ENCODE measurements around the gene ANO5.
"Not testable (repeated sequence)": the region's sequence is repeated elsewhere in the genome, so short reads cannot be mapped to it uniquely, and the experiment has no call there.

The ANO5 gene

DNA sequence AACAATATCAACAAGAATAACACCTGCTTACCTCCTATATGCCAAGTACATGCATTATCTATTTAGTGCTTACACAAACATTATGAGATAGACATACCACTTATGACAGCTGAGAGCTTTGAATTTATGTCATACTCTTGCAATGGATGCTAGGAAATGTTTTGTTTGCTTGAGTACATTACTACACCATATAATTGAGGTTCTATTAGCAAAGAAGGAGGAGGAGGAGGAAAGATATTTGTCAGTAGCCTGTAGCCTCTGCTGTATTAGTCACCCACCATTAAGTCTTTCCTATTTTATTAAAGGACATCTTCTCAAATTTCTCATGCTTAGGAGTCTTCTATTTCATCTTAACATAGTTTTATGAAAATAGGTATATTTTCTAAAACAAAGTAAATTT, 6.4 kb downstream of the ANO5 start:
- FAIRE-seq = no peak

DNA sequence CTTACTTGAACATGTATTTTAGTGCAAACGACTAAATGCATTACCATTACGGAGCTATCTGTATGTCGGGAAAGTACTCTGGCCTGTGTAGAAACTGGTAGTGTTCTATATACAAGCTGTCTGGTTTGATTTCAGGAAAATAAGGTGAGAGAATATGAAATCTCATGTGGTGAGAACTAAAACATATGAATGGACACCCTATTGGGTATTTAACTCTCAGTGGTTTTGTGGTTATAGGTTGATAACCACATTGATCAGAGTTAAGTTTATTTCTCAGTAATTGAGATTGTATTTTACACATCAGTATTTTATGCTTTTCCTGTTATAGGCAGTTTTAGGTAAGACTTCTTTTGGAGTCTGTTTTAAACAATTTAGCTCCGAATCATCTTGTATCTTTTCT, 10.4 kb downstream of the ANO5 start:
- FAIRE-seq = no peak

DNA sequence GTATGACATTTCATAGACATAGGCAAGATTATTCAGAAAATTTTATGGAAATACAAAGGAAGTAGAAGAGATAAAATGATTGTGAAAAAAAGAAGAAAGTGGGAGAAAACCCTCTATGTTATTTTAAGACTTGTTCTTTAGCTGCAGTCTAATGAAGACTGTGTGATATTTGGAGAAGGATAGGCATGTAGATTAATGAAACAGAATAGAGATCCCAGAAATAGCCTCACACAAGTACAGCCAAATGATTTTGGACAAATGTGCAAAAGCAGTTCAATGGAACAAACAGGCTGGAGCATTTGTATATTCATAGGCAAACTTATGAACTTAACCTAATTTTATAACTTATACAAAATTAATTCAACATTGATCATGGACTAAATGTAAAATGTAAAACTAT, 14.3 kb downstream of the ANO5 start:
- no peak for FAIRE-seq

DNA sequence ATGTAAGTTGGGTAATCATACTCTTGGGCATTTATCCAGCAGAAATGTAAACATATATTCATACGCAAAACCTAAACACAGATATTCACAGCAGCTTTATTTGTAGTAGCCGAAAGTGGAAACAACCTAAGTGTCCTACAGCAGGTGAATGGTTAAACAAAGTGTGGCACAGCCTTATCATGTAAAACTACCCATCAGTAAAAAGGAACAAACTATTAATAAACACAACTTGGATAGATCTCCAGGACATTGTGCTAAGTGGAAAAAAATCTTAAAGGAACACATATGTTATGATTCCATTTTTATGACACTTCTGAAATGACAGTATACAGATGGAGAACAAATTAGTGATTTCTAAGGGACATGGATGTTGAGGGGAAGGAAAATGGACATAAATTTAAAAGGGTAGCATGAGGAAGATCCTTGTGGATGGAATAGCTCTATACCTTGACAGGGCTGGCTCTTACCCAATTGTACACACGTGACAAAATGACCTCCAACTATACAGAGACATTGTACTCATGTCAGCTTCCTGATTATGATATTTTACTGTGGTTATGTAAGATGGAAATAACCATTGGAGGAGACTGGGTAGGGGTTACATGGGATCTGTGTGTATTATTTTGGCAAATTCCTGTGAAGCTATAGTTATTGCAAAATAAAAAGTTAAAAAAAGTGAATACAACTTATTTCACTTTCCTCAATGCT, 15.4 kb downstream of the ANO5 start:
- FAIRE-seq = no peak

DNA sequence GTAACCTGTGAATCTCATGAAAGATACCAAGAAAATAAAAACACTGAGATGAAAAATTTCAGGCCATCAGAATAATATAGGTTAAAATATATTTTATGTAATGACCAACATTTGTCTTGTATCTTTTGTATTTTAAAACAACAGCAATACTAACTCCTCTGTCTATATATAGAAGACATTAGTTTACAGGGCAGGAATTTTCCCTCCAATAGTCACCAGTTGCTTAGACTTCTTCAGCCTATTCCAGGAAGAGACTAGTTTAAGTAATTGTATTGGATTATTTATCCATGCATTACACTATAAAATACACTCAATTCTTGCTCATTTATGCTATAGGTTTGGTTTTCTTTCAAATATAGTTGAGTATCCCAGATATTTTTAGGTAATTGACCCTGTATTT, 24.1 kb downstream of the ANO5 start:
- FAIRE-seq = no peak

DNA sequence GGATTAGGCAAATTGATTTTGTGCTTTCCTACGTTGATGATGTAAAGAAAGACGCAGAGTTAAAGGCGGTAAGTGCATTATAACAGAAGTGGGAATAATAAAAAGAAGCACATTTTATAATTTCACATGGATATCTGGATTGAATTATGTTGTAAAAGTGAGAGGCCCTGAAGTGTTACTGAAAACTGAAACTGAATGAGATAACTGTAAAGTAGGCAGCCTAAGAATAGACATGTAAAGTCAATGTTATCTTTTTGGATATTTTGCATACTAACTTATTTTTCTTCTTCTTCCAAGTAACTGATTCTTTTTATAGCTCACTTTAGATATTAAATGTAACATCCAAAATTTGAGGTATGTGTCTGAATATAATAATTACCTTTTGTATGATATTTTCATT, 28.3 kb downstream of the ANO5 start:
- no peak for FAIRE-seq

DNA sequence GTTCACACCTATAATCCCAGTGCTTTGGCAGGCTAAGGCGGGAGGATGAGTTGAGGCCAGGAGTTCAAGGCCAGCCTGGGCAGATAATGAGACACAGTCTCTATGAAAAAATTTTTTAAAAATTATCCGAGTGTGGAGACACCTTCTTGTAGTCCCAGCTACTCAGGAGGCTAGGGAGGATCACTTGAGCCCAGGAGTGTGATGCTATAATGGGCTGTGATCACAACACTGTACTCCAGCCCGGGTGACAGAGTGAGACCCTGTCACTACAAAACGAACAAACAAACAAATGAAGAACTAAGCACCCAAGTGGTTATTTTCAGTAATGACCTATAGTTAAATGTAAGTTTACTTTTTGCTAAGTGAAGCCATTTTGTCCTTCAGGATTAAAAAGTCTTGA, 32.3 kb downstream of the ANO5 start:
- no peak for FAIRE-seq

DNA sequence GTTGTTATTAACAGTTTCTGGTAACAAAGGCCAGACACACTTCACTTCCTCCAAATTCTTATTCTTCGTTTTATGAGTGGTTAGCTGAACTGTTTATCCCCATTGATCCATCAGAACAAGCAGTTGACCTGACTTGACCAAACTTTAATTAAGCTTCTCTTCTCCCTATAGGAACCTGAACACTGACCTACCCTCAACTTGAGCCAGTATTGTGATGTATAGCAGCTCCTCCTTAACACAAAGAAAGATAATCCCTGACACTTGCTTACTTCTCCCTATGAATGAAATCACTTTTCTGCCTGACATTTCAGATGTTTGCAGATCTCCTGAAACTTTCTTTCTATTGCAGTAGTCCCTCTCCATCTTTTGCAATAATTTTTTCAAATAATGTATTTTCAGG, 41.9 kb downstream of the ANO5 start:
- no peak for FAIRE-seq

DNA sequence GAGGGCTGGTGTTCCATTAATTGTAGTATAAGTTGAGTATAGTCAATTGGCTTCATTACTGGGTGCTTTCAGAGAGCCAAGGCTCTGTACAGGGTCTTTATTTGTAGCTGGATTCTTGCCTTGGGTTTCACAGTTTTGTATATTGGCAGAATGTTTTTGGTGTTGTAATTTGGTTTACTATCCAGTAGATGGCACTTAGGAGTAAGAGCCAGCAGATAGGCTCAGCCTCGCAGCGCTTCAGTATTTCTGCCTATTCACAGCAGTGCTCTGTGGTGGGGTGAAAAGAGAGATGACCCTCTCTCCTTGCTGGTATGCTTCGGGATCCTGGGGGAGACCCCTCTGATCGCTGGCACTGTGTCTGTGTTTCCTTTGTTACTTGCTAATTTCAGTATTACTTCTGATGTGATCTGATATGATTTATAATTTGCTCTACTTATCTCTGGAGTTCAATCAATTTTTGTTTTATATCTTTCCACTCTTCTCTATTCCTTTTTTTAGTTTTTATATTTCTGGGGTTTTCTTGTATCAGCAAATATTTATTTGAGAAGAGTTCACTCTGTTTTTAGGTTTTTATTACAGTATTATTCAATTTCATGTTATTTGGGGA, 52.2 kb downstream of the ANO5 start:
- FAIRE-seq = no peak

DNA sequence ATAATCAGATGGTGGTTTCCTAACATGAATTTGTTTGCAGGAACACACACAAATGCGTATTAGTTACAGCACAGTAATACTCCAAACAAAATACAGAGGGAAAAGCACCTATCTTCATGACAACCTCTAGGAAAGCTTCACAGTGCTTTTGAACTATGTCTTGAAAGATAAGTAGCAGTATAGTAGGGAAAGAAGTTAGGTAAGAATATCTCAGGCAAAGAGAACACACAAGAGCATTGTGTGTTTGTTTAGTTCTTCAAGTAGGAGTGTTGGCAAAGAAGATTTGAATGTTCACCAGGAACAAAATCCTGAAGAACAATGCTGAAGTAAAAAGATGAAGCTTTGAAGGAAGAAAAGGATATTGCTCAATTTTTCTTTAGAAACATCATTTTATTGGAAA, 54.1 kb downstream of the ANO5 start:
- no peak for FAIRE-seq

DNA sequence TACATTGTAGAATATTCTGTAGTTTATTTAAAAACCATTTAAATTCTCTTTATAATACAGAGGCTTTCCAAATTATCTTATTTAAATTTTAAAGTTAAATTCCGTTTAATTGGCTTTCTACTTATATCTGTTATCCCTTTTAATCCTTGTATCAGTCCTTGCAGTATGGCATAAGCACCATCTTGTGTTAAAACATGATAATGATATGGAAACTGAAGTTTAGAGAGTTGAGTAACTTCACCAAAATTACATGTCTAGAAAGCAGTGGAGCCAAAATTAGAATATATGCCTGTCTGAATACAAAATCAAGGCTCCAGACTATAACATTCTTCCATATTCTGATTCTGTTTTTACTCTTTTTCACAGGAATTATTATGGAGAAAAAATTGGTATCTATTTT, 57.0 kb downstream of the ANO5 start:
- no peak for FAIRE-seq

DNA sequence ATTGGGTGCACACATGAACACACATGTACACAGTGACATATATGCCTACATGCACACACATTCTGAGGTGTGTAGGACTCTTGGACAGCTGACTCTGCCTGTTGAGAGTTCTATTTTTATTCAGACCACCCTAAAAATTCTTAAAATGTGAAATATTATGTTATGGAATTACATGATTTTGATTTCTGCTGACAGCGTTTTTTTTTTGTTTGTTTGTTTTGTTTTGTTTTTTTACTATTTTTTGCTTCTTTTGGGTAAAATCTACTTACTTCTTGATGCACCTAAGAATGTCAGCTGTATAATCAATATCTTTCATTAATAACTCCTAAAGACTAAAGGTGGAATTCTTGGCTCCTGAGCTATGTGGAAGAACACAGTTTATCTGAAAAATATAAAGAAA, 64.0 kb downstream of the ANO5 start:
- no peak for FAIRE-seq

DNA sequence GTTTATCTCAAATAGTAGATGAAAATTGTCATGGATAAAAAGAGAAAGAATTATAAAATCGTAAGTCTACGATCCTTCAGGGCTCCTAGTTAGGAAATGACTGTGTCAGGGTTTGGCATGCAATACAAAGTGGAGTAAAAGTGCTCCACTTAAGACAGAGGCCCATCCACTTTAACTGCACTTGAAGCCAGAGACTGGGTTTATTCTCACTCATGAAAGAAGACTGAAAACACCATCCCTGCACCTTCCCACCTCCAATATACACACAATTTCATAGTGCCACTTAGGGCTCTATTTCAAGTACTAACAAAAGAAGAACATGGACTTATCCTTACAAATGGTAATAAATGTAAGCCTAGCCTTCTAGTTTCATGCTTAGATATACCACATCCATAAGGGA, 70.7 kb downstream of the ANO5 start:
- FAIRE-seq = no peak

DNA sequence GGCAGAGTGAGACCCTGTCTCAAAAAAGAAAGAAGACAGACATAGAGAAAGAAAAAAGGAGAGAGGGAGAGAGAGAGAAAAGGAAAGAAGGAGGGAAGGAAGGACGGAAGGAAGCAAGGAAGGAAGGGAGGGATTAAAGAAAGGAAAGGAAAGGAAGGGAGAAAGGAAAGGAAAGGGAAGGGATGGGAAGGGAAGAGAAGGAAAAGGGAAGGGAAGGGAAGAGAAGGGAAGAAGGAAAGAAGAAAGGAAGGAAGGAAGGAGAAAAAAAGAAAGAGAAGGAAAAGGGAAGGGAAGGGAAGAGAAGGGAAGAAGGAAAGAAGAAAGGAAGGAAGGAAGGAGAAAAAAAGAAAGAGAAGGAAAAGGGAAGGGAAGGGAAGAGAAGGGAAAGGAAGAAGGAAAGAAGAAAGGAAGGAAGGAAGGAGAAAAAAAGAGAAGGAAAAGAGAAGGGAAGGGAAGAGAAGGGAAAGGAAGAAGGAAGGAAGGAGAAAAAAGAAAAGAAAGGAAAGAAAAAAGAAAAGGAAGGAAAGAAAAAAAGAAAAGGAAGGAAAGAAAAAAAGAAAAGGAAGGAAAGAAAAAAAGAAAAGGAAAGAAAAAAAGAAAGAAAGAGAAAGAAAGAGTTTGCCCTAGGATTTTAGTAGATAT, 76.2 kb downstream of the ANO5 start:
- FAIRE-seq = not testable (repeated sequence)

DNA sequence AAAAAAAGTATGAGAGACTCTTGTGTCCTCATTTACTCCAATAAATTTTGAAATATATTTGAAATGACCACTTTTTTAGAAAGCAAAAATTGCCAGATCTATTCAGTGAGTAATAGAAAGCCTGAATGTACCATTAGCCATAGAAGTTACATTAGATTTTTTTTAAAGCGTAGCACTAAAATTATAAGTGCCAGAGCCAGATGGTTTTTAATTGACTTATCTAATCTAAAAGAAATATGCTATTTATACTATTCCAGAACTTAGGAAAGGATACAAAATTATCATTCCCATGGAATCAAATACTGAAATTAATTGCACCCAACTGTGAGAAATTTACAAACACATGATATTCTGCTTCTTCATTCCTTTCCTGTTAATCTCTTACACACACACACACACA, 80.9 kb downstream of the ANO5 start:
- FAIRE-seq = no peak

DNA sequence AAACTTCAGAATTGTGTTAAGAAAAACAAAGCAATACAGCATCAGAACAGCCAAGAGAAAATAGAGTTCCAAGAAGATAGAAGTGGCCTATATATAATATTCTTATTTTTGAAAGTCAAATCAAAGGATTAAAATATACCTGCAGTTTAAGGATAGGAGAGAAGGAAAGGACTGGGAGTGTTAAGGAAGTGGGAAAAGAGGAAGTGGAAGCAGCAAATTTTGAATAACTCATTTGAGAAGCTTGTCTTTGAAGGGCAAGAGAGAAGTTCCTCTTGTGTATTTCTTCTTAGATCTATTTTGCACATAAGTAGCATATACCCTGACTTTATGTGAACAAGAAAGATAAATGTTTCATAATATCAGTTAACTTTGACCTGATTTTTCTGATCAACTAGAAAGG, 82.7 kb downstream of the ANO5 start:
- no peak for FAIRE-seq

DNA sequence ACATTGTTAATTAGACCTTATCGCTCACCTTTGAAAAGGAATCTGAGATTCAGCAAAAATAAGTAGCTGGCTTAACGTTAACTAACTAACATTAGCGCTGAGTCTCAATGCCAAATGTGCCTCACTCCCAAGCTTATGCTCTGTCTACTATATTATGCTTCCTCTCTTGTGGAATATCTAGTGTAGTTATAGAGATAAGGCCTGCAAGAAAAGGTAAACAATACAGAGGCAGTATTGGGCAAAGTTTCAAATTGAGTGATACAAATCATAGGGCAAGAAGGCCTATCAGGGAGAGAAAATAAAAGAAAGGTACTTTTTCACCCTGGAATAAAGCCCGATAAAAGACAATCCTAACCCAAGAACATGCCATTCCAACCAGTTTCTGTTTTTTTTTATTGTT, 83.7 kb downstream of the ANO5 start:
- FAIRE-seq = no peak

DNA sequence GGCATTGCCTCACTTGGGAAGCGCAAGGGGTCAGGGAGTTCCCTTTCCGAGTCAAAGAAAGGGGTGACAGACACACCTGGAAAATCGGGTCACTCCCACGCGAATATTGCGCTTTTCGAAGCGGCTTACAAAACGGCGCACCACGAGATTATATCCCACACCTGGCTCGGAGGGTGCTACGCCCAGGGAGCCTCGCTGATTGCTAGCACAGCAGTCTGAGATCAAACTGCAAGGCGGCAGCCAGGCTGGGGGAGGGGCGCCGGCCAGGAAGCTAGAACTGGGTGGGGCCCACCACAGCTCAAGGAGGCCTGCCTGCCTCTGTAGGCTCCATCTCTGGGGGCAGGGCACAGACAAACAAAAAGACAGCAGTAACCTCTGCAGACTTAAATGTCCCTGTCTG, 92.1 kb downstream of the ANO5 start:
- not testable (repeated sequence) for FAIRE-seq

DNA sequence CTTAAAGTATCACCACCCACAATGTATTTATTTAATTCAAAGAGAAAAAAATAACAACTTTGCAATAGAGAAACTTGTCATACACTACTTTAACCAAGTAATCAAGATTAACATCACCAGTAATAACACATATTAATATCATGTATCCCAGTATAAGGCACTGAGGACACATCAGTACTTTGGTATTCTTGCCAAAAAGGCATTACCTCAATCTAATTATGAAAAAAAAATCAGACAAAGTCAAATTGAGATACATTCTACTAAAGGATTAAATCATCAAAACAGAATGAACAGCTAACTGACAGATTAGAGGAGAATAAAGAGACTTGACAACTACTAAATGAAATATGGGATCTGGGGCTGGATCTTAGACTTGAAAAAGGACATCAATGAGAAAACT, 109.5 kb downstream of the ANO5 start:
- no peak for FAIRE-seq

DNA sequence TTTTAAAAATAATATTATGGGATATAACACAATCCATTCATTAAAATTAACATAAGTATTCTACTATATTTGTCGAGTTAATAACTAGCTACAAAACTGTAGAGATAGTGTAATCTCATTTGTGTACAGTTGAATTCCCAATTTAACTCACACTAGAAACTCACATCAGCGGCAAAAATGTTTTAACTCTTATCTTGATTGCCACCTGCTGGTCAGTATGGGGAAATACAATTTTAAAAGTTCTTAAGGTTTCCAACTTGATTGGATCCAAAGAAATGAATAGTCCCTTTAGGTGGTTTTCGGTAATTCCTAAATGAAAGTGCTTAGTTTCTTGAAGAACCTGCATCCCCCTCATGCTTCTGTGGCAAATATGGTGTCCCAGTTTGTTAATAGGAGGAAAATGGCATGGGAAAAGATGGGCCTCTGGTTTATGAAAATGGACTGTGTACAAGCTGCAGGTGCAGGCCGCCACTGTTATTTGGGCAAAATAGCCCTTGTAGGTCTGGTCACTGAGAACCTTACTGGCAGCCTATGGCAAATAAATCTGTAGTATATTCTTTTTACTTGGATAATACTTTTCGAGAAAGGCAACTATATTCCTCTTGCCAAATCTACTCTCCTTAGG, 111.6 kb downstream of the ANO5 start:
- peak; percentile 83 for FAIRE-seq

DNA sequence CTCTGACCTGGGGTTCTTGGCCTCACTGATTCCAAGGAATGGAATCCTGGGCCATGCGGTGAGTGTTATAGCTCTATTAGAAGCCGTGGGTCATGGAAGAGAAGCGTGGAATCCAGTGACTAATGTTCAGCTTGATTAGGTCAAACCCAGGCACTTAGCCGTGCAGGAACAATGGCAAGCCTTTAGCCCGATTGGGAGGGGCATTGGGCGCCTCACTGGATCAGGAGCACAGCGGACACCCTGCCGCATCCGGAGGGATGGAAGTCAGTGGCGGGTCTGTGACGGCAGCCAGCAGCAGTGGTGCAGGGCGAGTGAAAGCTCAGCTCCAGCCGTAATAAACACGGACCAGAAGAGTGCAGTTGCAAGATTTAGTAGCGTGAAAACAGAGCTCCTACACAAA, 124.8 kb downstream of the ANO5 start:
- no peak for FAIRE-seq

DNA sequence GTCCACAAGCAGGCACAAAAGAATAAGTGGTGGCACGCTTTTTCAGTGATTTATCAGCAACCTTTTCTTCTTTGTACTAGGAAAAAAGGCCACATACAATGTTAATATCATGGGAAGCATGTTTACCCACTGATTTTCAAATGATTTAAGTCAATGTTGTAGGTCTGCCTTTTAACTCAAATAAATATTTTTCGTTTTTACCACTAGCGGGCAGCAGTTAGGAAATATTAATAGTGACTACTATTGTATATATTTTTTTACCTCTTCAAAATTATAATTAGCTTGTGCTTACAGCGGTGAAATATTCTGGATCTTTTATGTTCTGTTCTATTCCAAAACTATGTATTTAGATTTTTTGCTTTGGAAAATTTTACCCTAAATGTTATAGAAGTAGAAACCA, 138.9 kb downstream of the ANO5 start:
- no peak for FAIRE-seq

All from TTC549 (cell line).